Posterior cingulate gyrus (tissue), 11 donors: ENCODE measurements around the gene TPM1.

Experiments used
- DNase-seq, 10 donors: peaks; one replicate each; pipeline versions ENCODE4 v3.0.0 to v3.0.0-alpha.2; 2020 to 2021; ENCODE audit warnings: mixed read lengths in 3 of 10
- intact Hi-C: fragments of 100-400 bp; cut with DNase I; formaldehyde crosslinking; loops from one replicate; pipeline ENCODE4 v1.15.1; 2023

TPM1 gene

GRCh38 chr15:63052077-63052841, 9.7 kb downstream of the TPM1 start:
- intact Hi-C loops, result no loop called here
- no peak for DNase-seq

GRCh38 chr15:63052961-63053698, 10.6 kb downstream of the TPM1 start:
- intact Hi-C loops, result no loop called here
- DNase-seq, result no peak

- intact Hi-C loops, result no loop called here
- DNase-seq, result no peak
These were observed 11.7 kb downstream of the TPM1 start for GRCh38 chr15:63054281-63054683.

- DNase-seq, result no peak
- intact Hi-C loops, result no loop called here
These were observed 12.4 kb downstream of the TPM1 start for GRCh38 chr15:63054985-63055384.

- intact Hi-C loops, result no loop called here
- DNase-seq, result peak in 9 of 10 donors; percentile 21 to 96 (median 74)
These were observed 14.3 kb downstream of the TPM1 start for GRCh38 chr15:63056829-63057228.

GRCh38 chr15:63057468-63058345, 15.2 kb downstream of the TPM1 start:
- intact Hi-C loops, result no loop called here

GRCh38 chr15:63059075-63059474, 16.5 kb downstream of the TPM1 start:
- DNase-seq, result no peak
- intact Hi-C loops, result no loop called here

More at GRCh38 chr15:63057468-63058345, 15.2 kb downstream of the TPM1 start:
- DNase-seq, result no peak

GRCh38 chr15:63059573-63060216, 17.1 kb downstream of the TPM1 start:
- intact Hi-C loops, result no loop called here
- DNase-seq, result no peak

GRCh38 chr15:63060699-63061098, 18.2 kb downstream of the TPM1 start:
- intact Hi-C loops, result no loop called here
- no peak for DNase-seq

- intact Hi-C loops, result no loop called here
- no peak for DNase-seq
These were observed 19.4 kb downstream of the TPM1 start for GRCh38 chr15:63061975-63062374.

GRCh38 chr15:63063164-63063756, 20.7 kb downstream of the TPM1 start:
- no peak for DNase-seq
- intact Hi-C loops, result no loop called here

GRCh38 chr15:63063877-63064409, 21.4 kb downstream of the TPM1 start:
- intact Hi-C loops, result no loop called here
- DNase-seq, result no peak

GRCh38 chr15:63065262-63066221, 23.0 kb downstream of the TPM1 start:
- intact Hi-C loops, result no loop called here
- DNase-seq, result no peak

GRCh38 chr15:63066272-63066671, 23.7 kb downstream of the TPM1 start:
- intact Hi-C loops, result no loop called here
- DNase-seq, result no peak

- no peak for DNase-seq
- intact Hi-C loops, result no loop called here
These were observed 24.8 kb downstream of the TPM1 start for GRCh38 chr15:63067306-63067705.

- no peak for DNase-seq
- intact Hi-C loops, result no loop called here
These were observed 25.6 kb downstream of the TPM1 start for GRCh38 chr15:63067976-63068743.

GRCh38 chr15:63069616-63070090, 27.1 kb downstream of the TPM1 start:
- intact Hi-C loops, result no loop called here
- no peak for DNase-seq

- no peak for DNase-seq
- intact Hi-C loops, result no loop called here
These were observed 28.2 kb downstream of the TPM1 start for GRCh38 chr15:63070681-63071129.
